ENCODE data around the gene MTMR3.

The MTMR3 gene

DNA sequence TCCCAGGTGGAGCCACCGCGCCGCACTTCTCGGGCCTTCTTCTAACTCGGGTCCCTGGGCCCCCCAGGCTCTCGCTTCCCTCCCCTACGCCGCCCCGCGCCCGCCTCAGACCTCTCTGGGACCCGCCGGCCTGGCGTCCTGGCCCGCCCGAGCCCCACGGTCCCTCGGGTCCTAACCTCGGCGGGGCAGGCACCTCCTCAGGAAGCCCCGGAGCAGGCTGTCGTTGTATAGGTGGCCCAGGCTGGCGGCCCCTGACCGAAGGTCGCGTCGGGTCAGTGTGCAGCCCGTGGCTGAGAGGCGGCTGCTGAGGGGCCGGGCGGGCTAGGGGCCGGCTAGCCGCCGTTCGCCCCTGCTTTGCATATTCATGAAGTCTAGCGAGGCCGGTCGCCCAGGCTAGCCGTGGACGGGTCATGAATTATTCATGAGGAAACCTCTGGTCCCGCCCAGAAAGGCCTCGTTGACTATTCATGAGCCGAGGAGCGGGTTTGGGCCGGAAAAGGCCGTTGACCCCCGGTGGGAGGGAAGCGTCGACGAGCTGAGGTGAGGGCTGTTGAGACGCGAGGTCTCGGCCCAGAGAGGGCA is 197.1 kb downstream of the MTMR3 start, which contains the start of gene HORMAD2:
Gene HORMAD2 (plus strand): TSS at position 513 of the 582 bp plus-strand sequence. CDS start 13,489 bp downstream, outside the sequence.
- in situ Hi-C loops (cut with HindIII; ENCODE audit: low sequenced_read_pairs) = no loop called here
